Smooth muscle cell (in vitro differentiated cells): Measurements from ENCODE around the gene RMDN3. TPM values are rescaled to one million over a fixed set of nuclear protein-coding genes. Genes with fewer than 3 reads are reported as not detected.
A peak's percentile ranks its signal among the peaks of the same experiment; 100 is the strongest.

ENCODE experiments used
- DNase-seq: peaks from one replicate; lab custom pipeline; 2025; ENCODE audit not compliant: unreplicated experiment; lab: John Stamatoyannopoulos, UW
- H2AFZ ChIP-seq: fragments of 200-600 bp; sonication (generic); 2 replicates; pipeline ENCODE4 v1.6.0; 2016; ENCODE audit warnings: antibody characterized with exemption, low read depth, mild to moderate bottlenecking
- H3F3A ChIP-seq: fragments of 200-600 bp; sonication (generic); 2 replicates; pipeline ENCODE4 v1.6.0; 2017; ENCODE audit warnings: antibody characterized with exemption, low read depth
- H3K27ac ChIP-seq: fragments of 200-600 bp; sonication (generic); 2 replicates; pipeline ENCODE4 v1.5.1; 2016; ENCODE audit warnings: low read depth, mild to moderate bottlenecking
- H3K27me3 ChIP-seq: fragments of 200-600 bp; sonication (generic); 2 replicates; pipeline ENCODE4 v1.6.1; 2016; ENCODE audit warnings: low read depth, mild to moderate bottlenecking
- H3K36me3 ChIP-seq: fragments of 200-600 bp; sonication (generic); 2 replicates; pipeline ENCODE4 v1.5.1; 2016; ENCODE audit warnings: low read depth
- H3K4me1 ChIP-seq: fragments of 200-600 bp; sonication (generic); 2 replicates; pipeline ENCODE4 v1.5.1; 2016; ENCODE audit warnings: low read depth
- H3K4me2 ChIP-seq: fragments of 200-600 bp; sonication (generic); 2 replicates; pipeline ENCODE4 v1.6.0; 2016; ENCODE audit warnings: mild to moderate bottlenecking
- H3K4me3 ChIP-seq: fragments of 200-600 bp; sonication (generic); 2 replicates; pipeline ENCODE4 v1.5.1; 2016; ENCODE audit warnings: mild to moderate bottlenecking
- H3K79me2 ChIP-seq: fragments of 200-600 bp; sonication (generic); 2 replicates; pipeline ENCODE4 v1.6.0; 2016; ENCODE audit warnings: low read depth, mild to moderate bottlenecking
- H3K9ac ChIP-seq: fragments of 200-600 bp; sonication (generic); 2 replicates; pipeline ENCODE4 v1.6.0; 2016; ENCODE audit warnings: low read depth
- H3K9me3 ChIP-seq: fragments of 200-600 bp; sonication (generic); replicated peaks from 2 replicates; pipeline ENCODE4 v1.5.1; 2016; ENCODE audit warnings: low read depth
- H4K20me1 ChIP-seq: fragments of 200-600 bp; sonication (generic); 2 replicates; pipeline ENCODE4 v1.6.0; 2016; ENCODE audit warnings: low read depth
- CTCF ChIP-seq: fragments of 200-600 bp; sonication (generic); IDR thresholded peaks from 2 replicates; pipeline ENCODE4 v1.5.1; 2017; ENCODE audit warnings: borderline replicate concordance, mild to moderate bottlenecking, antibody characterized with exemption; ENCODE audit not compliant: insufficient read depth, poor library complexity, severe bottlenecking
- WGBS: methylation state at CpG from one replicate; pipeline ENCODE4 v1.1.7; 2016; ENCODE audit warnings: low lambda C conversion rate; 5-methylcytosine and 5-hydroxymethylcytosine counted together
- polyA plus RNA-seq: library from polyadenylated mRNA; unstranded; fragments of >200 nt; fragmentation: Nextera tagmentation; extraction: Ambion mirVana; gene quantifications from 2 replicates; pipeline ENCODE4 v1.2.1, GENCODE V29; 2016
- total RNA-seq: library from RNA; depleted of rRNA; stranded (reverse); fragments of >200 nt; gene quantifications from 2 replicates; pipeline ENCODE4 v1.2.3, GENCODE V29; 2014

Gene RMDN3
- total and polyA plus RNA-seq, 2 experiments from 2014 or later, result 11.0 to 20.0 TPM

DNA sequence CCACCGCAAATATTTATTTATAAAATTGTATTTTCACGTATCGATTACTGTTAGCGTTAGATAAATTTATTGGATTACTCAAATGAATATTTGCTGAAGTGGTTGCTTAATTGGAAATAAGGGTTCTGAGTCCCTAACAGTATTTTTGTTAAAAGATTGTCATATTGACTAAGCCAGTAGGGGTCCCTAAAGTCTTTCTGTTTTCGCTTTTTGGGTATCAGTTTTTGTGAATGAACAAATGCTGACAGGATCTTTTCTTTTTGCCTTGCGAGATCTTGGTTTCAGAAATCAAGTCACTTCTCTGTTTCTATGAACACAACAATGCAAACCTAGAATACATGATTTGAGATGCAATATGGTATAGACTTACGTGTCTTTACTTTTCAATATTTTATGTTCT lies 53.0 kb downstream of the RMDN3 start:
- Histone ChIP-seq H3K79me2 (no peaks in the 10 kb centered on the region), H4K20me1 (no peaks in the 10 kb centered on the region), H3K9ac (no peak overlapping the region), H3K4me2 (no peak overlapping the region), H3K4me3 (no peak overlapping the region), H3K36me3 (no peaks in the 10 kb centered on the region), H3K9me3 (no peaks in the 10 kb centered on the region), H3K27me3 (no peaks in the 10 kb centered on the region), H3K4me1 (no peaks in the 10 kb centered on the region), H2AFZ (no peak overlapping the region), H3K27ac (no peak overlapping the region), H3F3A (no peaks in the 10 kb centered on the region)
- WGBS, result 97% methylated on average over 7 of the region's 7 CpGs
- TF ChIP-seq CTCF, result no peak
- no peak for DNase-seq

DNA sequence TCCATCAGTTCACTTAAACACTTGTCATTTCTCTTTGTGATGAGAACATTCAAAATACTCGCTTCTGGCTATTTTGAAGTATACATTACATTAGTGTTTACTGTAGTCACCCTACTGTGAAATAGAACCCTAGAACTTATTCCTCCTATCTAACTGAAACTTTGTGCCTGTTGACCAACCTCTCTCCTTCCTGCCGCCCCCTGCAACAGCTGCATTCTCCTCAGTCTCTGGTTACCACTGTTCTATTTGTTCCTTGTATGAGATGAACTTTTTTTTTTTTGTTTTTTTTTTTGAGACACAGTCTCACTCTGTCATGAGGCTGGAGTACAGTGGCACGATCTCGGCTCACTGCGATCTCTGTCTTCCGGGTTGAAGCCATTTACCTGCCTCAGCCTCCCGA lies 57.1 kb downstream of the RMDN3 start:
- 96% methylated on average over 7 of the region's 7 CpGs for WGBS

GRCh38 chr15:40696228-40696627 lies 58.8 kb downstream of the RMDN3 start:
- no peaks in the 10 kb centered on the region for H4K20me1 ChIP-seq
- H3K4me1 ChIP-seq, result peaks cover 6% of the 10 kb centered on the region
- H3K36me3 ChIP-seq, result no peaks in the 10 kb centered on the region
- peak overlapping the region; percentile 99 for H2AFZ ChIP-seq
- peaks cover 19% of the 10 kb centered on the region for H3K79me2 ChIP-seq
- TF ChIP-seq CTCF, result no peak
- H3K27me3 ChIP-seq, result no peaks in the 10 kb centered on the region
- no peak overlapping the region for H3K27ac ChIP-seq
- no peak for DNase-seq
- H3K4me2 ChIP-seq, result peak overlapping the region; percentile 98
- peak overlapping the region; percentile 88 for H3K4me3 ChIP-seq
- H3K9ac ChIP-seq, result peak overlapping the region; percentile 95
- WGBS, result 86% methylated on average over 11 of the region's 11 CpGs
- no peaks in the 10 kb centered on the region for H3K9me3 ChIP-seq
- no peaks in the 10 kb centered on the region for H3F3A ChIP-seq

More for the DNA sequence above, 57.1 kb downstream of the RMDN3 start:
- Histone ChIP-seq H3K4me2 (no peak overlapping the region), H3K9ac (no peak overlapping the region), H2AFZ (no peak overlapping the region), H3K4me3 (no peak overlapping the region), H3F3A (no peaks in the 10 kb centered on the region), H3K4me1 (peaks cover 6% of the 10 kb centered on the region), H3K36me3 (no peaks in the 10 kb centered on the region), H3K27ac (no peak overlapping the region), H4K20me1 (no peaks in the 10 kb centered on the region), H3K79me2 (peaks cover 19% of the 10 kb centered on the region), H3K9me3 (no peaks in the 10 kb centered on the region), H3K27me3 (no peaks in the 10 kb centered on the region)
- TF ChIP-seq CTCF, result no peak
- DNase-seq, result no peak

DNA sequence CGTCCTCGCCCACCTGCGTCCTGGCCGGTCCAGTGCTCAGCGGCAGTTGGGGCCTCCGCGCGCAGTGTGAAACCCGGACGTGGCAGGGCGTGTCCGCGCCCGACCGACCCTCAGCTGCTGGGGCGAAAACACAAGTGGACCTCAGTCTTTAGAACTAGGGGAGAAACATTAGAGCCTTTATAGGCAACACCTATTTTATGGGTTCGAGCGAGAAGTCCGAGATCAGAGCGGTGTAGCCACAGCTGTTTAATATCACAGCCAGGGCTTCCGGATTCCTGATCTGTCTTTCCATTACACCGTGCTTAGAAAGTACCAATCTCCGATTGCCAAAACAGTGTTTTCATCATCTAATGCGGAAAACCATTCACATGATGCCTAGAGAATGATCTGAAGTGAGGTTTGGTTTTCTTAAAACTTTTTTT lies 59.6 kb downstream of the RMDN3 start:
- Histone ChIP-seq H3K4me3 (peak overlapping the region; percentile 88), H3K4me2 (peak overlapping the region; percentile 98), H3K27ac (peak overlapping the region; percentile 96), H4K20me1 (no peaks in the 10 kb centered on the region), H3F3A (no peaks in the 10 kb centered on the region), H2AFZ (peak overlapping the region; percentile 99), H3K79me2 (peaks cover 19% of the 10 kb centered on the region), H3K36me3 (no peaks in the 10 kb centered on the region), H3K9ac (peak overlapping the region; percentile 95), H3K4me1 (peaks cover 6% of the 10 kb centered on the region), H3K27me3 (no peaks in the 10 kb centered on the region), H3K9me3 (no peaks in the 10 kb centered on the region)
- WGBS, result under 1% methylated on average over 21 of the region's 24 CpGs
- TF ChIP-seq CTCF, result no peak
- no peak for DNase-seq
